Osteoblast (primary cell): ENCODE data around the gene P2RX4. TPM values are rescaled to one million over a fixed set of nuclear protein-coding genes. Genes with fewer than 3 reads are reported as not detected.

Experiments
- DNase-seq: peaks from one replicate; pipeline ENCODE4 v3.0.0; 2011; ENCODE audit warnings: low spot score, mixed read lengths; ENCODE audit not compliant: insufficient read length; ENCODE audit errors: missing footprints
- H2AFZ ChIP-seq: 2 replicates; pipeline ENCODE4 v1.6.0; 2011; ENCODE audit warnings: mild to moderate bottlenecking, low read length
- H3K27ac ChIP-seq: 2 replicates; pipeline ENCODE4 v1.5.1; 2011; ENCODE audit warnings: mild to moderate bottlenecking, low read depth, low read length, moderate library complexity
- H3K27me3 ChIP-seq: 2 replicates; pipeline ENCODE4 v1.6.0; 2012; ENCODE audit warnings: mild to moderate bottlenecking, control low read depth, inconsistent platforms, low read length, moderate library complexity; ENCODE audit not compliant: insufficient read depth
- H3K36me3 ChIP-seq: 2 replicates; pipeline ENCODE4 v1.5.1; 2011; ENCODE audit warnings: mild to moderate bottlenecking, low read length, control low read depth, moderate library complexity; ENCODE audit not compliant: insufficient read depth
- H3K4me1 ChIP-seq: 2 replicates; pipeline ENCODE4 v1.5.1; 2011; ENCODE audit warnings: mild to moderate bottlenecking, low read length, control low read depth, moderate library complexity; ENCODE audit not compliant: insufficient read depth
- H3K4me2 ChIP-seq: 2 replicates; pipeline ENCODE4 v1.6.0; 2011; ENCODE audit warnings: mild to moderate bottlenecking, low read length; ENCODE audit not compliant: insufficient read depth
- H3K4me3 ChIP-seq: fragments of 200-600 bp; sonication (generic); 3 replicates; pipeline ENCODE4 v1.5.1; 2012; ENCODE audit warnings: mild to moderate bottlenecking, low read length, inconsistent platforms; ENCODE audit not compliant: insufficient read depth
- H3K79me2 ChIP-seq: 2 replicates; pipeline ENCODE4 v1.6.0; 2012; ENCODE audit warnings: mild to moderate bottlenecking, low read length, control low read depth, inconsistent platforms; ENCODE audit not compliant: insufficient read depth
- H3K9me3 ChIP-seq: 2 replicates; pipeline ENCODE4 v1.5.1; 2011; ENCODE audit warnings: low read depth, low read length, control low read depth
- H4K20me1 ChIP-seq: 2 replicates; pipeline ENCODE4 v1.6.0; 2012; ENCODE audit warnings: mild to moderate bottlenecking, low read length, control low read depth; ENCODE audit not compliant: insufficient read depth
- CTCF ChIP-seq: IDR thresholded peaks from 2 replicates; pipeline ENCODE4 v1.5.1; 2011; ENCODE audit warnings: mild to moderate bottlenecking, low read depth, low read length, moderate library complexity; ENCODE audit errors: extremely low read depth
- total RNA-seq: library from RNA; depleted of rRNA; stranded (reverse); fragments of >200 nt; gene quantifications from 2 replicates; pipeline ENCODE4 v1.2.3, GENCODE V29; 2012

P2RX4 gene
- total RNA-seq, 1 donor, result 23.5 TPM

GRCh38 chr12:121176826-121177529, 33.0 kb upstream of the P2RX4 start:
- Histone ChIP-seq H4K20me1 (no peaks in the 10 kb centered on the region), H3K9me3 (no peaks in the 10 kb centered on the region), H3K79me2 (no peaks in the 10 kb centered on the region), H3K27ac (no peak overlapping the region), H3K4me1 (no peaks in the 10 kb centered on the region), H3K36me3 (no peaks in the 10 kb centered on the region), H2AFZ (no peak overlapping the region), H3K27me3 (no peaks in the 10 kb centered on the region), H3K4me2 (no peak overlapping the region), H3K4me3 (no peak overlapping the region)
- DNase-seq, result no peak
- no peak for TF ChIP-seq CTCF

GRCh38 chr12:121181181-121181580, 28.7 kb upstream of the P2RX4 start:
- no peaks in the 10 kb centered on the region for H4K20me1 ChIP-seq
- peak; percentile 39 for DNase-seq

GRCh38 chr12:121182222-121182893, 27.6 kb upstream of the P2RX4 start:
- Histone ChIP-seq H3K4me1 (no peaks in the 10 kb centered on the region), H2AFZ (no peak overlapping the region), H3K27me3 (no peaks in the 10 kb centered on the region), H3K36me3 (no peaks in the 10 kb centered on the region), H3K9me3 (no peaks in the 10 kb centered on the region), H4K20me1 (no peaks in the 10 kb centered on the region), H3K4me2 (no peak overlapping the region), H3K79me2 (no peaks in the 10 kb centered on the region), H3K4me3 (no peak overlapping the region), H3K27ac (no peak overlapping the region)
- no peak for TF ChIP-seq CTCF
- no peak for DNase-seq

More at GRCh38 chr12:121181181-121181580, 28.7 kb upstream of the P2RX4 start:
- Histone ChIP-seq H3K4me1 (no peaks in the 10 kb centered on the region), H3K9me3 (no peaks in the 10 kb centered on the region), H3K4me2 (no peak overlapping the region), H3K4me3 (no peak overlapping the region), H3K27me3 (no peaks in the 10 kb centered on the region), H3K36me3 (no peaks in the 10 kb centered on the region), H2AFZ (no peak overlapping the region), H3K27ac (no peak overlapping the region), H3K79me2 (no peaks in the 10 kb centered on the region)
- no peak for TF ChIP-seq CTCF

GRCh38 chr12:121184425-121184824, 25.5 kb upstream of the P2RX4 start:
- Histone ChIP-seq H3K79me2 (no peaks in the 10 kb centered on the region), H3K4me3 (no peak overlapping the region), H3K4me2 (no peak overlapping the region), H3K27me3 (no peaks in the 10 kb centered on the region), H3K4me1 (peaks cover 6% of the 10 kb centered on the region), H3K27ac (no peak overlapping the region), H2AFZ (no peak overlapping the region), H3K9me3 (no peaks in the 10 kb centered on the region), H4K20me1 (no peaks in the 10 kb centered on the region), H3K36me3 (no peaks in the 10 kb centered on the region)
- DNase-seq, result peak; percentile 32
- no peak for TF ChIP-seq CTCF
